Measurements from ENCODE around the gene FNDC4.

The FNDC4 gene

DNA sequence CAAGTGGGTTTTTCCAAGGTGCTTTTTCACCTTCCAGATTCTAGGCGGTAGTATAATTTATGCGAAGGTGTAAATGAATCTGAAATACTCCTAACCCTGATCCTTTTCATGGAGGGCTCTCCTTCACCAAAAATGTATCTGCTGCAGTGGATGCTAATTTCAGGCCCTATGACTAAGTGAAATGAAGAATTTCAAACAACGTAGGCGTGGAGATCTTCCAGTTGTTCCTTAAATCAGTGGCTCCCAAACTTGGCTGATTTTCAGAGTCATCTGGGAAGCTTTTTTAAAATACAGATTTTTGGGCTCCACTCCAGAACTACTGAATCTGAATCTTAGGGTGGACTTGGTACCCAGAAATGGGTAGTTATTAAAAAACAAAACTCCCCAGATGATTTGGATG, 7.1 kb upstream of the FNDC4 start:
- TF ChIP-seq, protein P1, sequence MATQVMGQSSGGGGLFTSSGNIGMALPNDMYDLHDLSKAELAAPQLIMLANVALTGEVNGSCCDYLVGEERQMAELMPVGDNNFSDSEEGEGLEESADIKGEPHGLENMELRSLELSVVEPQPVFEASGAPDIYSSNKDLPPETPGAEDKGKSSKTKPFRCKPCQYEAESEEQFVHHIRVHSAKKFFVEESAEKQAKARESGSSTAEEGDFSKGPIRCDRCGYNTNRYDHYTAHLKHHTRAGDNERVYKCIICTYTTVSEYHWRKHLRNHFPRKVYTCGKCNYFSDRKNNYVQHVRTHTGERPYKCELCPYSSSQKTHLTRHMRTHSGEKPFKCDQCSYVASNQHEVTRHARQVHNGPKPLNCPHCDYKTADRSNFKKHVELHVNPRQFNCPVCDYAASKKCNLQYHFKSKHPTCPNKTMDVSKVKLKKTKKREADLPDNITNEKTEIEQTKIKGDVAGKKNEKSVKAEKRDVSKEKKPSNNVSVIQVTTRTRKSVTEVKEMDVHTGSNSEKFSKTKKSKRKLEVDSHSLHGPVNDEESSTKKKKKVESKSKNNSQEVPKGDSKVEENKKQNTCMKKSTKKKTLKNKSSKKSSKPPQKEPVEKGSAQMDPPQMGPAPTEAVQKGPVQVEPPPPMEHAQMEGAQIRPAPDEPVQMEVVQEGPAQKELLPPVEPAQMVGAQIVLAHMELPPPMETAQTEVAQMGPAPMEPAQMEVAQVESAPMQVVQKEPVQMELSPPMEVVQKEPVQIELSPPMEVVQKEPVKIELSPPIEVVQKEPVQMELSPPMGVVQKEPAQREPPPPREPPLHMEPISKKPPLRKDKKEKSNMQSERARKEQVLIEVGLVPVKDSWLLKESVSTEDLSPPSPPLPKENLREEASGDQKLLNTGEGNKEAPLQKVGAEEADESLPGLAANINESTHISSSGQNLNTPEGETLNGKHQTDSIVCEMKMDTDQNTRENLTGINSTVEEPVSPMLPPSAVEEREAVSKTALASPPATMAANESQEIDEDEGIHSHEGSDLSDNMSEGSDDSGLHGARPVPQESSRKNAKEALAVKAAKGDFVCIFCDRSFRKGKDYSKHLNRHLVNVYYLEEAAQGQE (IDR thresholded peaks at IDR 0.05; ENCODE audit: insufficient read depth in 1 of 2, low read depth in 2 of 2, low read length in 2 of 2) = no peak
- no peak for TF ChIP-seq SIN3A (IDR thresholded peaks at IDR 0.05; ENCODE audit: borderline replicate concordance, insufficient read depth, low read length)

DNA sequence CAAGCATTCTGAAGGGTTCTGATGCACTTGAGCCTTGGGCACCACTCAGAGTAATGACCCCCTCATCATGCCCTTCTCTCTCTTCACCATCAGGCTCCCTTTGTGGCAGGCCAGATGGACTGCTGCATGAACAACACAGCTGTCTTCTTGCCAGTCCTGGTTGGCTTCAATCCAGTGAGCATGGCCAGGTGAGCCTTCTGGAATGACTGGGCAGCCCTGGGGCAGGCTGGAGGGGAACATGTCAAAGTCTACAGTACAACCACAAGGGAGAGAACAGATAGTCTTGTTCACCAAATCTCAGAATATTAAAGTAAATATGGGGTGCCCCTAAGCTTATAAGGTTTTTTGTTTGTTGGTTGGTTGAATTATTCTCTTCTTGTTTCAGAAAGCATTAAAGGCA, 6.0 kb upstream of the FNDC4 start:
- TF ChIP-seq FOXP2 (optimal IDR thresholded peaks at IDR 0.05; ENCODE audit: borderline replicate concordance, extremely low read depth, extremely low read length, insufficient read depth) = no peak
- TF ChIP-seq, protein P1 (IDR thresholded peaks at IDR 0.05; ENCODE audit: insufficient read depth in 1 of 2, low read depth in 2 of 2, low read length in 2 of 2) = no peak
- TF ChIP-seq POLR2AphosphoS5 (IDR thresholded peaks at IDR 0.05; ENCODE audit: low read depth, low read length) = no peak
- TF ChIP-seq SIN3A (IDR thresholded peaks at IDR 0.05; ENCODE audit: borderline replicate concordance, insufficient read depth, low read length) = no peak
- no peak for TF ChIP-seq TAF1 (IDR thresholded peaks at IDR 0.05; ENCODE audit: borderline replicate concordance, insufficient read depth, low read length)

DNA sequence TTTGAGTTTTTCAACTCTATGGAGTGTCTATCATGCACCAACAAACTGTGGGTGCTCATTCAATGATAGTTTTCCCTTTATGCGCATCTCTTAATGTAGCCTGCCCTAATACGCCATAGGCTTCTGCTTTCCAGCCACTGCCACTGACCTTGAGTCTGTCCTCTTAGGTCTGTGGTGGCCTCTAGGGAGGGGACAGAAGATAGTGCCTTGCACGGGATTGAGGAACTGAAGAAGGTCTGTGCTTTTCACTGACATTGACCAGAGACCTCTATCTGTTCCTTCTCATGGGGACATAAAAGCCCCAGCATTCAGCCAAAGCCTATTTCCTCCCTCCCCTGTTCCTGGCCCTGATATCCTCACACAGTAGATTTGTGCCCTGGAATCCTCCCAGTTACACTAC, 4.0 kb upstream of the FNDC4 start:
- no peak for TF ChIP-seq SIN3A (IDR thresholded peaks at IDR 0.05; ENCODE audit: borderline replicate concordance, insufficient read depth, low read length)
- TF ChIP-seq TAF1 (IDR thresholded peaks at IDR 0.05; ENCODE audit: borderline replicate concordance, insufficient read depth, low read length) = no peak
- TF ChIP-seq, protein P1 (IDR thresholded peaks at IDR 0.05; ENCODE audit: insufficient read depth in 1 of 2, low read depth in 2 of 2, low read length in 2 of 2) = no peak
- TF ChIP-seq POLR2AphosphoS5 (IDR thresholded peaks at IDR 0.05; ENCODE audit: low read depth, low read length) = no peak
- TF ChIP-seq FOXP2 (optimal IDR thresholded peaks at IDR 0.05; ENCODE audit: borderline replicate concordance, extremely low read depth, extremely low read length, insufficient read depth) = no peak

DNA sequence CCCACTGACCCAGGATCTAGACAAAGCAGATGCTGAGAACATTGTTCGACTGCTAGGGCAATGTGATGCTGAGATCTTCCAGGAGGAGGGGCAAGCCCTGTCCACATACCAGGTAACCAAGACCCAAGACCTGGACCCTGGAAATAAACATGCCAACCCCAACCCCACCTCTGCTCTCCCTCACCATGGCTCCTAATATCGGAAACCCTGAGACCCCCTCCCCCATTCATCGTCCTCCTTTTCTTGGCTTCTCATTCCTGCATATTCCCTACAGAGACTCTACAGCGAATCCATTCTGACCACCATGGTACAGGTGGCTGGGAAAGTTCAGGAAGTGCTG, 2.3 kb upstream of the FNDC4 start:
- TF ChIP-seq, protein P1 (IDR thresholded peaks at IDR 0.05; ENCODE audit: insufficient read depth in 1 of 2, low read depth in 2 of 2, low read length in 2 of 2) = no peak
- no peak for TF ChIP-seq TAF1 (IDR thresholded peaks at IDR 0.05; ENCODE audit: borderline replicate concordance, insufficient read depth, low read length)
- no peak for TF ChIP-seq POLR2AphosphoS5 (IDR thresholded peaks at IDR 0.05; ENCODE audit: low read depth, low read length)
- TF ChIP-seq SIN3A (IDR thresholded peaks at IDR 0.05; ENCODE audit: borderline replicate concordance, insufficient read depth, low read length) = no peak
- TF ChIP-seq FOXP2 (optimal IDR thresholded peaks at IDR 0.05; ENCODE audit: borderline replicate concordance, extremely low read depth, extremely low read length, insufficient read depth) = no peak
